Lower lobe of right lung (tissue), 2 donors: ENCODE measurements around the gene NPB. TPM values are rescaled to one million over a fixed set of nuclear protein-coding genes. Genes with fewer than 3 reads are reported as not detected.
A peak's percentile ranks its signal among the peaks of the same experiment; 100 is the strongest.

Experiments used
- ATAC-seq, 2 donors: fragments of 200-7000 bp; cut with Tn5 transposase; one replicate each; pipeline ENCODE4 v1.9.1; 2020 to 2022; ENCODE audit warnings: mild to moderate bottlenecking in 2 of 2, moderate library complexity in 2 of 2
- DNase-seq: peaks from one replicate; pipeline ENCODE4 v3.0.0-alpha.2; 2020
- H3K27ac ChIP-seq: fragments of 200-600 bp; one replicate; pipeline ENCODE4 v1.8.0; 2022
- H3K27me3 ChIP-seq: fragments of 200-600 bp; one replicate; pipeline ENCODE4 v1.8.0; 2022; ENCODE audit warnings: low read depth
- H3K36me3 ChIP-seq: fragments of 200-600 bp; one replicate; pipeline ENCODE4 v1.8.0; 2022; ENCODE audit warnings: mild to moderate bottlenecking
- H3K4me1 ChIP-seq: fragments of 200-600 bp; one replicate; pipeline ENCODE4 v1.8.0; 2022
- H3K4me3 ChIP-seq: fragments of 200-600 bp; one replicate; pipeline ENCODE4 v1.8.0; 2022; ENCODE audit warnings: mild to moderate bottlenecking
- H3K9me3 ChIP-seq: fragments of 200-600 bp; one replicate; pipeline ENCODE4 v1.8.0; 2022
- CTCF ChIP-seq: fragments of 200-600 bp; IDR thresholded peaks from one replicate; pipeline ENCODE4 v1.8.0; 2022; ENCODE audit warnings: antibody characterized with exemption, mild to moderate bottlenecking
- intact Hi-C: fragments of 100-400 bp; cut with DNase I; formaldehyde crosslinking; loops from one replicate; pipeline ENCODE4 v1.11.0; 2022
- total RNA-seq: library from RNA; stranded (reverse); fragmentation: NEBNext Ultra II Directional; extraction: Animal tissue kit (Norgen Biotek cat#: 25700); gene quantifications from one replicate; pipeline ENCODE4 v1.2.1, GENCODE V29; 2021
- donor health status: DM: no; HTN: yes; CAD: no; lungs with severe emphysema.

NPB gene
- total RNA-seq, 1 donor from 2014 or later, result 0.71 TPM

GRCh38 chr17:81898885-81899284, 3.2 kb upstream of the NPB start:
- H3K27me3 ChIP-seq, result peaks cover 4% of the 10 kb centered on the region
- H3K9me3 ChIP-seq, result no peaks in the 10 kb centered on the region
- no peak for TF ChIP-seq CTCF
- peaks cover 14% of the 10 kb centered on the region for H3K4me1 ChIP-seq
- intact Hi-C loops, result no loop called here
- peaks cover 69% of the 10 kb centered on the region for H3K36me3 ChIP-seq
- no peak for ATAC-seq
- DNase-seq, result no peak
- H3K4me3 ChIP-seq, result no peak overlapping the region
- H3K27ac ChIP-seq, result no peak overlapping the region

DNA sequence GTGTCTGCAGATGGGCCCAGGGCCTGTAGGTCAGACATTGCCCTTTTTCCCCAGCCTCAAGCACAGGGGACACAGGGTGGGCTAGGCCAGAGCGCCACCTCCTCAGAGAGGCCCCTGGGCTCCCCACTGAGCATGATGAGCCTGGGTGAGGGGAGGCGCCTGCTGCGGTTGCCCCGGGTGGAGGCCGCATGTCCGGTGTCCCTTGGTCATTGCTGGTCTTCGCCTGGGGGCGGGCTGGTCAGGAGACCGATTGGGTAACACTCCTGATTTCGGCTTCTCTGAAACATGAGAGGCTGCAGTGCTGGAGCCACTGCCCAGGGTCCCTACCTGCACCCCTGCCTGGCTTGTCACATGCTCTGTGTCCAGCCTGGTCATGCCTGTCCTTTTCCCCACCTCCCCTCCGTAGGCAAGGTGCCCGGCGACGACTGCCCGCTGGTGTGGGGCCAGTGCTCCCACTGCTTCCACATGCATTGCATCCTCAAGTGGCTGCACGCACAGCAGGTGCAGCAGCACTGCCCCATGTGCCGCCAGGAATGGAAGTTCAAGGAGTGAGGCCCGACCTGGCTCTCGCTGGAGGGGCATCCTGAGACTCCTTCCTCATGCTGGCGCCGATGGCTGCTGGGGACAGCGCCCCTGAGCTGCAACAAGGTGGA, 2.4 kb upstream of the NPB start:
- peaks cover 65% of the 10 kb centered on the region for H3K36me3 ChIP-seq
- intact Hi-C loops, result no loop called here
- no peaks in the 10 kb centered on the region for H3K9me3 ChIP-seq
- TF ChIP-seq CTCF, result no peak
- H3K27ac ChIP-seq, result no peak overlapping the region
- no peak for DNase-seq
- H3K27me3 ChIP-seq, result peaks cover 4% of the 10 kb centered on the region
- H3K4me3 ChIP-seq, result no peak overlapping the region
- ATAC-seq, result no peak
- H3K4me1 ChIP-seq, result peaks cover 14% of the 10 kb centered on the region

GRCh38 chr17:81900181-81900820, 1.7 kb upstream of the NPB start:
- Histone ChIP-seq H3K9me3 (no peaks in the 10 kb centered on the region), H3K36me3 (peaks cover 65% of the 10 kb centered on the region), H3K4me3 (no peak overlapping the region), H3K27me3 (peaks cover 4% of the 10 kb centered on the region), H3K27ac (no peak overlapping the region), H3K4me1 (peaks cover 14% of the 10 kb centered on the region)
- intact Hi-C loops, result no loop called here
- TF ChIP-seq CTCF, result no peak
- ATAC-seq, result no peak
- no peak for DNase-seq

DNA sequence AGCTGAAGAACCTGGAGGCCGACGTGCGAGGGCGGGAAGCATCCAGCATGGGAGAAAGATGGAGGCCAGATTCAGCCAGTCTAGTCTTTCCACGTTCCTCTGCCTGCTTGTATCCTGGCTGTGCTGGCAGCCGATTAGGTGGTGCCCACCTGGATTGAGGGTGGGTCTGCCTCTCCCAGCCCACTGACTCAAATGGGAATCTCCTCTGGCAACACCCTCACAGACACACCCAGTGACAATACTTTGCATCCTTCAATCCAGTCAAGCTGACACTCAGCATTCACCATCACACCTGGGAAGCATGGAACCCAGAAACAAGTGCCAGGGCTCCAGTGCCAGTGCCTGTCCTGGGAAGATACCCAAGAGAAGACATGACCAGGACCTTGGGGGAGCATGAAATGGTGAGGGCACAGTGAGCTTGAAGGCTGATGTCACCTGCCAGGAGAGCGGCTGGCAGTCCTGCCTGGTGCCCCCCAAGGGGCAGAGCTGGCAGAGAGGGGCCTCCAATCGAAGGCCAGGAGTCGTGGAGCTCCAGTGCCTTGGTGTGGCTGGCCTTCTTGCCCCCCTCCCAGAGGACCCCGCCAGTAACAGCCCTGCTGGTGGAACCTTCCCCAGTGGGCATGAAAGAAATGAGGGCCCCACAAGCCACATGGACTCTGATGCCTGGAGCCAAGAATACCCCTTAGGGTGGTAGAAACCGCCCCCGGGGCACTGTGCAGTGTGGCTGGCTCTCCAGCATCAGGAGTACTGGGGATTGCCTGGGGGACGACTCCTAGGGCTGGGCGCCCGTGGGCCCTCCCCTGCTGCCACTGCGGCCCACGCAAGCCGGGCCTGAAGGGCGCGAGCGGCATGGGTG, 643 bp upstream of the NPB start:
- no peak overlapping the region for H3K27ac ChIP-seq
- no peak for TF ChIP-seq CTCF
- DNase-seq (no peak), ATAC-seq (no peak)
- intact Hi-C loops, result no loop called here
- H3K4me3 ChIP-seq, result peak overlapping the region; percentile 40
- peaks cover 4% of the 10 kb centered on the region for H3K27me3 ChIP-seq
- H3K36me3 ChIP-seq, result peaks cover 64% of the 10 kb centered on the region
- H3K4me1 ChIP-seq, result peaks cover 14% of the 10 kb centered on the region
- no peaks in the 10 kb centered on the region for H3K9me3 ChIP-seq

DNA sequence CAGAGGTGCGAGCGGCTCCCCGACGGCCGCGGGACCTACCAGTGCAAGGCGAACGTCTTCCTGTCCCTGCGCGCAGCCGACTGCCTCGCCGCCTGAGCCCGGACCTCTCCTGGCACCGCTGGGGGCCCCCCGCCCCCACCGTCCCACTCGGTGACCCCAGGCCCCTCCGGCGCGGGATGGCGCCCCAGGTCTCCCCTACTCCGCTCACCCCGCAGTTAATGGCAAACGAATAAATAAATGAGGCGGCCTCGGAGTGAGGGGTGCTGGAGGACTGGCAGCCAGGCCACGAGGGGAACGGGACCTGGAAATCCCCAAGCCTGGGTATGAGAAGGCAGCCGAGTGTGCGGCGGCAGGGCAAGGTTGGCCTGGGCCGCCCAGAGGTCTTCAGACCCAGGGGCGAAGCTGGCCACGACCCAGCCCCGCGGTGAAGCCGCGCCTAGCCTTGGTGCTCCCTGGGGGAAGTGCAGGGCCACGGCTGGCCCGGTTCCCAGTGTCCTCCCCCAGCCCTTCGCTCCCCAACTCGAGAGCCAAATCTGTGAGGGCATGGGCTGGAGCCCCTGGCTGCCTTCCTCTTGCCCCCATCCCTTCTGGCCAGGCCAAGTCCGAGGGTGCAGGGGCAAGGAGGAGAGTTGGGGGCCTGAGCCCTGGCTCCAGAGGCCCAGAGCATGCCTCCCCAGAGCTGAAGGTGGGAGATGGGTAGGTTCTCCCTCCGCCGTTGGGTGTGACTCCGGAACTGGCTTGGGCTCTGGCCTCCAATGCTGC, 796 bp downstream of the NPB start:
- H3K27ac ChIP-seq, result no peak overlapping the region

More for the DNA sequence above, 796 bp downstream of the NPB start:
- intact Hi-C loops, result no loop called here
- Histone ChIP-seq H3K4me3 (peak overlapping the region; percentile 40), H3K36me3 (peaks cover 56% of the 10 kb centered on the region), H3K4me1 (peaks cover 14% of the 10 kb centered on the region), H3K27me3 (peaks cover 4% of the 10 kb centered on the region), H3K9me3 (no peaks in the 10 kb centered on the region)
- ATAC-seq (peak; percentile 8 to 16), DNase-seq (no peak)
- TF ChIP-seq CTCF, result no peak
